Measurements from ENCODE around the gene LINC00305.

DNA sequence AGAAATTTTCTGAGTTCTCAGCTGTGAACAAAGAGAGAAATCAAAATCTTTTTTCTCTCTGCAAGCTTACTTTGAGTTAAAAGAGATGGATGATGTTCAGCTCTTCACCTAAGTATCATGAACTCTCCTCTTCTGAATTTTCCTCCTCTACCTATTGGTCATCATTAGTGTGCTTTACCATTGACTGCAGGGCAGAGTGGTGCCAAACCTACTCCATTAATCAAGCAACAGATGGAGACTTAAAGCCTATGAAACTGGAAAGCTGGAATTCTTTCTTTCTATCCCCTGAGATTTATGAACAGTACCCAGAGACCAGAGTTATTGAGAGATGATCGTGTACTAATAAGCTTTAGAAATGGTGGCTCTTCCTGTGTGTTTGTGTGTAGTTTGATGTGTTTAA is 31.3 kb upstream of the LINC00305 start:
- TF ChIP-seq EP300 (IDR thresholded peaks at IDR 0.05; ENCODE audit: borderline replicate concordance), result no peak
- TF ChIP-seq TAF1 (IDR thresholded peaks at IDR 0.05; ENCODE audit: low read depth), result no peak
- TF ChIP-seq RAD21 (IDR thresholded peaks at IDR 0.05; ENCODE audit: low read depth), result no peak
- TF ChIP-seq CREB1 (IDR thresholded peaks at IDR 0.05; ENCODE audit: low read depth), result no peak
- TF ChIP-seq, protein P1, sequence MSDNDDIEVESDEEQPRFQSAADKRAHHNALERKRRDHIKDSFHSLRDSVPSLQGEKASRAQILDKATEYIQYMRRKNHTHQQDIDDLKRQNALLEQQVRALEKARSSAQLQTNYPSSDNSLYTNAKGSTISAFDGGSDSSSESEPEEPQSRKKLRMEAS (IDR thresholded peaks at IDR 0.05), result no peak
- no peak for TF ChIP-seq YY1 (IDR thresholded peaks at IDR 0.05; ENCODE audit: low read depth)
